Liver (tissue), 3 donors: ENCODE results near the gene MIDN.

Experiments used
- CTCF ChIP-seq: fragments of 150-350 bp; IDR thresholded peaks from 2 replicates; pipeline ENCODE4 v1.5.1; 2017; ENCODE audit warnings: improper control_type of control experiment, low read depth, low read length; ENCODE audit not compliant: missing input control
- GABPA ChIP-seq, 2 donors: IDR thresholded peaks in 1 of 2; conservative IDR thresholded peaks in 1 of 2; 2 replicates each; pipeline ENCODE4 v1.6.1; 2016; ENCODE audit warnings: antibody characterized with exemption in 2 of 2, mild to moderate bottlenecking in 1 of 2, moderate library complexity in 1 of 2
- JUND ChIP-seq, 2 donors: IDR thresholded peaks; 2 replicates each; pipeline ENCODE4 v1.6.1; 2016; ENCODE audit warnings: antibody characterized with exemption in 2 of 2
- RAD21 ChIP-seq, 2 donors: IDR thresholded peaks; 2 replicates each; pipeline ENCODE4 v1.6.1; 2016; ENCODE audit warnings: antibody characterized with exemption in 2 of 2, mild to moderate bottlenecking in 2 of 2
- REST ChIP-seq: IDR thresholded peaks from 2 replicates; pipeline ENCODE4 v1.6.1; 2016; ENCODE audit warnings: antibody characterized with exemption, mild to moderate bottlenecking
- SP1 ChIP-seq: IDR thresholded peaks from 2 replicates; pipeline ENCODE4 v1.6.1; 2018; ENCODE audit warnings: antibody characterized with exemption, mild to moderate bottlenecking
- YY1 ChIP-seq: IDR thresholded peaks from 2 replicates; pipeline ENCODE4 v1.6.1; 2016; ENCODE audit warnings: antibody characterized with exemption, mild to moderate bottlenecking
- donor health status: healthy.
- donor health status: healthy.

DNA sequence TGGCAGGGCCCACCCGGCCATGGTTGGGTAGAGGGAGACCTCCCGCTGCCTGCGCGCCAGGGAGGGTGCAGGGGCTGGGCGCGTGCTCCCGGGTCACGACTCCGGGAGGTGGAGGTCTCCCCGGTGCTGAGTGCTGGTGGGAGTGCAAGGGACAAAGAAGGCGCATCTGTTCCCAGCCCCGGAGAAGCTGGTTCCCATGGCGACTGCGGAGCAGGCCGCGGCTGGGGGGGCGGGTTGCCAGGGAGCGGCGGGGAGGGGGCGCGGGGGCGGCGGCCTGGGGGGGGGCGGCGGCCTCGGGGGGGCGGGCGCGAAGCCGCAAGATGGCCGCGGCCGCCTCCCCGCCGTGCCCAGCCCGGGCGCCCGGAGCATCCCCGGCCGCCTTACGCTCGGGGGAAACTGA, 11.8 kb upstream of the MIDN start:
- no peak for TF ChIP-seq CTCF
- no peak for TF ChIP-seq REST
- TF ChIP-seq SP1 = no peak
- no peak for TF ChIP-seq RAD21 (IDR thresholded peaks at IDR 0.05)
- TF ChIP-seq GABPA (IDR thresholded peaks at IDR 0.05 in 1 of 2, conservative IDR thresholded peaks at IDR 0.05 in 1 of 2) = no peak
- no peak for TF ChIP-seq YY1
- no peak for TF ChIP-seq JUND (IDR thresholded peaks at IDR 0.05)
